HG03066 (cell line): ENCODE measurements around the gene ZBTB46.
"Not testable (repeated sequence)": the region's sequence is repeated elsewhere in the genome, so short reads cannot be mapped to it uniquely, and the experiment has no call there.

Experiments used
- ATAC-seq: cut with Tn5 transposase; IDR thresholded peaks from one replicate; pipeline ENCODE4 v1.9.1; 2021; ENCODE audit warnings: low read depth; ENCODE audit not compliant: unreplicated experiment

ZBTB46 gene, protein sequence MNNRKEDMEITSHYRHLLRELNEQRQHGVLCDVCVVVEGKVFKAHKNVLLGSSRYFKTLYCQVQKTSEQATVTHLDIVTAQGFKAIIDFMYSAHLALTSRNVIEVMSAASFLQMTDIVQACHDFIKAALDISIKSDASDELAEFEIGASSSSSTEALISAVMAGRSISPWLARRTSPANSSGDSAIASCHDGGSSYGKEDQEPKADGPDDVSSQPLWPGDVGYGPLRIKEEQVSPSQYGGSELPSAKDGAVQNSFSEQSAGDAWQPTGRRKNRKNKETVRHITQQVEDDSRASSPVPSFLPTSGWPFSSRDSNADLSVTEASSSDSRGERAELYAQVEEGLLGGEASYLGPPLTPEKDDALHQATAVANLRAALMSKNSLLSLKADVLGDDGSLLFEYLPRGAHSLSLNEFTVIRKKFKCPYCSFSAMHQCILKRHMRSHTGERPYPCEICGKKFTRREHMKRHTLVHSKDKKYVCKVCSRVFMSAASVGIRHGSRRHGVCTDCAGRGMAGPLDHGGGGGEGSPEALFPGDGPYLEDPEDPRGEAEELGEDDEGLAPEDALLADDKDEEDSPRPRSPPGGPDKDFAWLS

GRCh38 chr20:63830841-63831588 lies at the start of gene ZBTB46:
ZBTB46 (minus strand) TSS chr20:63831264; CDS start chr20:63790757, 40,507 bp downstream.
- no peak for ATAC-seq

- ATAC-seq, result no peak
Measured at GRCh38 chr20:63878899-63879663, 48.0 kb upstream of the ZBTB46 start.

DNA sequence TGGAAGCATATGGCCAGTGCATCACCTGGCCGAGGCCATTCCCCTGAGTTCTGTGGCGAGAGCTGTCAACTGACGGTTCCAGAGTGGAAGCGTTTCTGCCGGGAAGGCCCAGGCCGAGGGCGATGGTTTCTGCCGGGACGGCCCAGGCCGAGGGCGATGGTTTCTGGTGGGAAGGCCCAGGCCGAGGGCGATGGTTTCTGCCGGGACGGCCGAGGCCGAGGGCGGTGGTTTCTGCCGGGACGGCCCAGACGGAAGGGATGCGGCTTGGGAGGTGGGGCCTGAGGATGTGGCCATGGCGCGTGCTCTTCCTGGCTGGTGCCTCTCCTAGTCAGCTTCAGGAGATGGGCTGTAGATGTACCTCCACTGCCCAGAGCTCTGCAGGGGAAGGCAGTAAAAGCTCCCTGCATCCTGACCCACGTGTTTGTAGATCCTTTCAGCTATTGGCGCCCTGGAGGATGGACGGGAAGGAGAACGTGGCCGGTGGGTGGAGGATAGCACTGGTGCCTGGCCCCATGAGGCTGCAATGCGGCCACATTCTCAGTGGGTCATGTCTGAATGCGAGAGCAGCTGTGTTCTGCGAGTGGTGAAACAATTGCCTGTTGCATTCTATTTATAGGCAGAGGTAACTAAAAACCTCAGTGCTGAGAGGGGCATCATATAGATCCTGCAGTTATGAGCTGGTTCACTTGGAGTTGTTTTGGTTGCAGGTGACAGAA lies 46.8 kb upstream of the ZBTB46 start:
- ATAC-seq, result no peak

DNA sequence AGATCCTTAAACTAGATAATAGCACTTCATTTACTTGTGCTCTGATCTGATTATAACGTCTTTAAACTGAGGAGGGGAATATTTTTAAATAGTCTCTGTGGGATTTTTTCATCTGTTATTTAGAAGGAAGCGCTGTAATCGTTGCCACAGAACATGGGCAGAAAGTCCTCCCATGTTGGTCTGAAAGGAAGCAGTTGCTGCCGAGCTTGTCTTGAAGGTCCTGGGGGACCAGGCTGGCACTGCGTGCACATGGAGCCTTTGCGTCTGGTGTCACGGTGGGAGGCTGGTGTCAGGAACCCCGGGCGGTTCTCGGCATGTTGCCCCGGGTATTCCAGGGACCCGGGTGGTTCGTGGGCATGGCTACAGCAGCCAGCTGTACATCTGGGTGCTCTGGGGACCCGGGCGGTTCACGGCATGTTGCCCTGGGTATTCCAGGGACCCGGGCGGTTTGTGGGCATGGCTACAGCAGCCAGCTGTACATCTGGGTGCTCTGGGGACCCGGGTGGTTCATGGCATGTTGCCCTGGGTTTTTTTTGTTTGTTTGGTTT lies 45.5 kb upstream of the ZBTB46 start:
- ATAC-seq, result no peak

DNA sequence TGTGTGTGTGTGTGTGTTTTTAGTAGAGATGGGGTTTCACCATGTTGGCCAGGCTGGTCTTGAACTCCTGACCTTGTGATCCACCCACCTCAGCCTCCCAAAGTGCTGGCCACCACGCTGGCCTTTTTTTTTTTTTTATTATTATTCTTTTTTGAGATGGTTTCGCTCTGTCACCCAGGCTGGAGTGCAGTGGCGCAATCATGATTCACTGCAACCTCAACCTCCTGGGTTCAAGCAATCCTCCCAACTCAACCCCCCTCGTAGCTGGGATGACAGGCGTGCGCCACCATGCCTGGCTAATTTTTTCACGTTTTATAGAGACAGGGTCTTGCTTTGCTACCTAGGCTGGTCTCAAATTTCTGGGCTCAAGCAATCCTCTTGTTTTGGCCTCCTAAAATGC lies 43.2 kb upstream of the ZBTB46 start:
- ATAC-seq, result not testable (repeated sequence)

- no peak for ATAC-seq
Measured at GRCh38 chr20:63873477-63873971, 42.5 kb upstream of the ZBTB46 start.

DNA sequence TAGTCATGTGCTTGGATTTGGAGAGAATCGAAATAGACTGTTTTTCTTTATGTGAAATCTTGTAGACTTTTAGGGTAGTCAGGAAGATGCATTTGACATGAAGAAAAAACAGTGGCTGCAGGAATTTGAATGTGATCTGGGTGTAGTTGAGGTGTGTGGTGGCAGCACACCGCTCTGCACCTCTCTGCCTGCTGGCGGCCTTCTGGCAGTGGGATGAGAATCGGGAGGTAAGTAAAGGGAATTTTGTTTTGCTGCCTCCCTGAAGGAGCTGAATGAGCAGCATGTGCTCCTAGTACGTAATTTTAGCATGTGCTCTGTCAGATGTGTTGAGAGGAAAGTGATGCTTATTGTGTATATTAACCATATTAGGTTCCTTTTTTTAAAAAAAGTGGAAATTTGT lies 37.2 kb upstream of the ZBTB46 start:
- no peak for ATAC-seq

- ATAC-seq, result not testable (repeated sequence)
Measured at GRCh38 chr20:63867042-63867441, 36.0 kb upstream of the ZBTB46 start.

GRCh38 chr20:63864978-63865640 lies 34.0 kb upstream of the ZBTB46 start, which contains the start of gene TPD52L2:
TPD52L2 (plus strand) TSS chr20:63865270; CDS start chr20:63865366, 96 bp downstream.
- peak; percentile 57 for ATAC-seq

DNA sequence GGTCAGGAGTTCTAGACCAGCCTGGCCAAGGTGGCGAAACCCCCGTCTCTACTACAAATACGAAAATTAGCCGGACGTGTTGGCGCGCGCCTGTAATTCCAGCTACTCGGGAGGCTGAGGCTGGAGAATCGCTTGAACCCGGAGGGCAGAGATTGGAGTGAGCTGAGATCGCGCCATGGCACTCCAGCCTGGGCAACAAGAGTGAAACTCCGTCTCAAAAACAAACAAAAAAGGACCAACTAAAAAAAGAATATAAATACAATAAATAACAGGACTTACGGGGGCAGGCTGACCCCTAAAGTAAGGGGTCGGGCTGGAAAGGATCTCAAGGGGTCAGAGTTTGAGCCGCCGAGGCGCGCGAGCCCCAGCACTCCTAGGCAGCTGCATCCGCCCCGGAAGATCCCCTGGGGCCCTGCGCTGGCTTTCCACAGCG lies 33.5 kb upstream of the ZBTB46 start:
- ATAC-seq, result no peak

- peak; percentile 56 for ATAC-seq
Measured at GRCh38 chr20:63863798-63864544, 32.9 kb upstream of the ZBTB46 start.

DNA sequence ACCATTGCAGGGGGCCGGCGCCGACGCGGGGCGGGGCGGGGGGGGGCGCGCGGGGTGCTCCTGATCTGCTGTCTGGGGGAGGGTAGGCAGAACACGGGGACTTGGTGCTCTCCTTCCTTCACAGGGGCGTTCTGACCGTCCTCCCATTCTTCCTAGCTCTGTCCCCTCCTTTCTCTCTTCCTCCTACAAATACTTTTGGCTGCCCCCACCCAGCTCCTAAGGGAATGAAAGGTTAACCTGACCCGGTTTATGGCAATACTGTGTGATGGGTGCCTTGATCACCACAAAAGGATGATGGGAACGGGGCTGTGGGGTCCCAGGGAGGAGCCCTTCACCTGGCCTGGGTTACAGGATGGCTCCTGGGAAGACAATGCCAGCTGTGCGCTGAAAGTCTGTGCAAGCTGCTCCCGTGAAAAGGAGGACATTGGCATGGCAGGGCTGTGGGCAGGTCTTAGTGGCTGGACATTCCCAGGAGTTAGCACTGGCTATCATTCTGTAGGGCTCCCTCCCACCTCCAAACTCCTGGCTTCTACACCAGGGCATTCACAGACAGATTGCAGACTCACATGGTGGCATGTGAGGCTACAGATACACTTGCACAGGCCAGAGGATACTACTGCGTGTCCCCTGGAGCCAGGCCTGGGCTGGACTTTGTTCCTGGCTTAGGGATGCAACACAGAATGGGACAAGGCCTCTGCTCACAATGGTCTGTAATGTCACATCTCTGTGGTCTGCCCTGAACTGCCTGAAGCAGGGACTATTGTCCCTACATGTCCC lies 32.1 kb upstream of the ZBTB46 start:
- no peak for ATAC-seq

GRCh38 chr20:63861981-63862901 lies 31.2 kb upstream of the ZBTB46 start:
- no peak for ATAC-seq

DNA sequence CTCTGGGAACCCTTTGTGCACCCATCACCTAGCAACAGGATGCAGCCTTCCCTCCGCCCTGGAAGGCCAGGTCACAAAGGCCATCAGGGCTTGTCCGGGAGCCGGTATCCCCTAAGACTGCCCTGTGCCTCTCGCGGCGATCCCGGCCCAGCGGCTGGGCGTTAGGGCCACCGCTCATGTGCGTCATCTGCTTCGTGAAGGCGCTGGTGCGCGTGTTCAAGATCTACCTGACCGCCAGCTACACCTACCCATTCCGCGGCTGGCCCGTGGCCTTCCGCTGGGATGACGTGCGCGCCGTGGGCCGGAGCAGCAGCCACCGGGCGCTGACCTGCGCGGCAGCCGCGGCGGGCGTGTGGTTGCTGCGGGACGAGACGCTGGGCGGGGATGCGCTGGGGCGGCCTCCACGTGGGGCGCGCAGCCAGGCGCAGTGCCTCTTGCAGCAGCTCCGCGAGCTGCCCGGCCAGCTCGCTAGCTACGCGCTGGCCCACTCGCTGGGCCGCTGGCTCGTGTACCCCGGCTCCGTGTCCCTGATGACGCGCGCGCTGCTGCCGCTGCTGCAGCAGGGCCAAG lies 30.4 kb upstream of the ZBTB46 start, which contains the start of gene ABHD16B:
ABHD16B (plus strand) TSS at position 134 of the 570 bp plus-strand sequence; CDS start at position 177, 43 bp downstream.
- ATAC-seq, result no peak

- ATAC-seq, result no peak
Measured at GRCh38 chr20:63860325-63861051, 29.4 kb upstream of the ZBTB46 start.
